ENCODE measurements around the gene SHC3.

- TF ChIP-seq CTCF (IDR thresholded peaks at IDR 0.05), result no peak
- no peak for TF ChIP-seq POLR2A (IDR thresholded peaks at IDR 0.05; ENCODE audit: low read depth)
- TF ChIP-seq EP300 (IDR thresholded peaks at IDR 0.05), result no peak
These were observed 183.4 kb downstream of the SHC3 start for GRCh38 chr9:88995200-88995577.
